Measurements from ENCODE around the gene CNNM1.

The CNNM1 gene

GRCh38 chr10:99331207-99331803 is 2.1 kb downstream of the CNNM1 start:
- in situ Hi-C loops (cut with MboI; ENCODE audit: low pct_unique_long_range_greater_than_20kb, low sequenced_read_pairs) = no loop called here

GRCh38 chr10:99337311-99337811 is 8.2 kb downstream of the CNNM1 start:
- no peak for DNase-seq

More at GRCh38 chr10:99331207-99331803, 2.1 kb downstream of the CNNM1 start:
- DNase-seq = peak; percentile 48

GRCh38 chr10:99337901-99338300 is 8.7 kb downstream of the CNNM1 start:
- in situ Hi-C loops (cut with MboI; ENCODE audit: low pct_unique_long_range_greater_than_20kb, low sequenced_read_pairs) = no loop called here

More at GRCh38 chr10:99337311-99337811, 8.2 kb downstream of the CNNM1 start:
- in situ Hi-C loops (cut with MboI; ENCODE audit: low pct_unique_long_range_greater_than_20kb, low sequenced_read_pairs) = no loop called here

GRCh38 chr10:99339077-99339476 is 9.9 kb downstream of the CNNM1 start:
- in situ Hi-C loops (cut with MboI; ENCODE audit: low pct_unique_long_range_greater_than_20kb, low sequenced_read_pairs) = no loop called here
- DNase-seq = no peak

More at GRCh38 chr10:99337901-99338300, 8.7 kb downstream of the CNNM1 start:
- no peak for DNase-seq

GRCh38 chr10:99339563-99340047 is 10.4 kb downstream of the CNNM1 start:
- in situ Hi-C loops (cut with MboI; ENCODE audit: low pct_unique_long_range_greater_than_20kb, low sequenced_read_pairs) = no loop called here
- no peak for DNase-seq

- in situ Hi-C loops (cut with MboI; ENCODE audit: low pct_unique_long_range_greater_than_20kb, low sequenced_read_pairs) = no loop called here
- DNase-seq = no peak
Observed at GRCh38 chr10:99340650-99341049, 11.5 kb downstream of the CNNM1 start.

GRCh38 chr10:99341248-99341647 is 12.1 kb downstream of the CNNM1 start:
- in situ Hi-C loops (cut with MboI; ENCODE audit: low pct_unique_long_range_greater_than_20kb, low sequenced_read_pairs) = no loop called here

GRCh38 chr10:99341860-99342490 is 12.8 kb downstream of the CNNM1 start:
- no peak for DNase-seq

More at GRCh38 chr10:99341248-99341647, 12.1 kb downstream of the CNNM1 start:
- no peak for DNase-seq

GRCh38 chr10:99343262-99343661 is 14.1 kb downstream of the CNNM1 start:
- in situ Hi-C loops (cut with MboI; ENCODE audit: low pct_unique_long_range_greater_than_20kb, low sequenced_read_pairs) = no loop called here
- no peak for DNase-seq

More at GRCh38 chr10:99341860-99342490, 12.8 kb downstream of the CNNM1 start:
- in situ Hi-C loops (cut with MboI; ENCODE audit: low pct_unique_long_range_greater_than_20kb, low sequenced_read_pairs) = no loop called here

- no peak for DNase-seq
- in situ Hi-C loops (cut with MboI; ENCODE audit: low pct_unique_long_range_greater_than_20kb, low sequenced_read_pairs) = no loop called here
Observed at GRCh38 chr10:99344715-99345114, 15.6 kb downstream of the CNNM1 start.

GRCh38 chr10:99345350-99345749 is 16.2 kb downstream of the CNNM1 start:
- in situ Hi-C loops (cut with MboI; ENCODE audit: low pct_unique_long_range_greater_than_20kb, low sequenced_read_pairs) = no loop called here
- no peak for DNase-seq

- no peak for DNase-seq
- in situ Hi-C loops (cut with MboI; ENCODE audit: low pct_unique_long_range_greater_than_20kb, low sequenced_read_pairs) = no loop called here
Observed at GRCh38 chr10:99346247-99346646, 17.1 kb downstream of the CNNM1 start.

- no peak for DNase-seq
- in situ Hi-C loops (cut with MboI; ENCODE audit: low pct_unique_long_range_greater_than_20kb, low sequenced_read_pairs) = no loop called here
Observed at GRCh38 chr10:99347672-99348071, 18.5 kb downstream of the CNNM1 start.

- in situ Hi-C loops (cut with MboI; ENCODE audit: low pct_unique_long_range_greater_than_20kb, low sequenced_read_pairs) = no loop called here
- no peak for DNase-seq
Observed at GRCh38 chr10:99353182-99353581, 24.0 kb downstream of the CNNM1 start.

GRCh38 chr10:99357691-99358090 is 28.5 kb downstream of the CNNM1 start:
- no peak for DNase-seq
- in situ Hi-C loops (cut with MboI; ENCODE audit: low pct_unique_long_range_greater_than_20kb, low sequenced_read_pairs) = no loop called here

GRCh38 chr10:99358101-99358500 is 28.9 kb downstream of the CNNM1 start:
- in situ Hi-C loops (cut with MboI; ENCODE audit: low pct_unique_long_range_greater_than_20kb, low sequenced_read_pairs) = no loop called here
- DNase-seq = no peak

- DNase-seq = no peak
- in situ Hi-C loops (cut with MboI; ENCODE audit: low pct_unique_long_range_greater_than_20kb, low sequenced_read_pairs) = no loop called here
Observed at GRCh38 chr10:99360934-99361333, 31.8 kb downstream of the CNNM1 start.

- no peak for DNase-seq
Observed at GRCh38 chr10:99364125-99364524, 35.0 kb downstream of the CNNM1 start.

GRCh38 chr10:99365311-99365710 is 36.2 kb downstream of the CNNM1 start:
- no peak for DNase-seq
- in situ Hi-C loops (cut with MboI; ENCODE audit: low pct_unique_long_range_greater_than_20kb, low sequenced_read_pairs) = no loop called here

More at GRCh38 chr10:99364125-99364524, 35.0 kb downstream of the CNNM1 start:
- in situ Hi-C loops (cut with MboI; ENCODE audit: low pct_unique_long_range_greater_than_20kb, low sequenced_read_pairs) = no loop called here

GRCh38 chr10:99365736-99366135 is 36.6 kb downstream of the CNNM1 start:
- in situ Hi-C loops (cut with MboI; ENCODE audit: low pct_unique_long_range_greater_than_20kb, low sequenced_read_pairs) = no loop called here
- DNase-seq = no peak

All from KBM-7 (cell line).